ENCODE data around the gene PLEKHG3. TPM values are rescaled to one million over a fixed set of nuclear protein-coding genes. Genes with fewer than 3 reads are reported as not detected.

Gene PLEKHG3
- total RNA-seq, 1 experiment from 2014 or later = 34.0 TPM

DNA sequence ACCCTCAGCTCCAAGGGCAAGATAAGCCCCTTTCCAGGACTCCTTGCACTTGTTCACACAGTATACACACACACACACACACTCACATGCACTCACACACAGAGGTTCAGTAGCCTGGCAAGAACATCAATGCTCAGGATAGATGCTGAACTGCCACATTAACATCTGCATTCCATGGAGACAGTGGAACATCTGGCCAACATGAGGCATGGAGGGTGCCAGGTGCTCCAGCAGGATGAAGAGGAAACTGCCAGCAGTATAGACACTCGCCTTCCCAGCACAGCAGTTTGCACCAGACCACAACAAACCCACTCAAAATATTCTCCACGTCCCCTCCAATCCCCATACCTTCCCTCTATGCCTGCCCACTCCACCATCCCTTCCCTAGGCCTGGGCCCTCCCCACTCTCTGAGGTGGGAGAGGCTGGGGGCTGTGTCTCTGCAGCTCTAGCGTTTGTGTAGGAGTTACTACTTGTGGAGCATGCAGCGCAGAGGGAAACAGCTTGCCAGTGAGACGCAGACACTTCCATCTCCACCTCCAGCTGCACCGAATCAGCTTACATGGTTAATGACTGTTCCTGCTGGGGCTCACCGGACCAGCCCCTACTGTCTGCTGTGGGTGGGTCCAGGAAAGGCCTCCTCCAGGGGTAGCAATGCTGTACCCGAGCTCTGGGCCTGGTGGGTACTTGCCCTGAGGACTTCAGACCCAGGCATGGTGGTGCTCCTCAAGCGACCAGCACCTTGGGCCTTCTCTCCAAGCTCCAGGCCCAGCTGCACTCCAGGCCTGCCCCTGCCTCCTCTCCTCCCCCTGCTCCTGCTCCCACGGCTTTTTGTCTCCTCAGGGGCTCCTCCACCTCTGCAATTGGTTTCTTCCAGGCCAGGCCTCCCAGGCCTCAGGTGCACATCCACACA, 18.6 kb upstream of the PLEKHG3 start:
- in situ Hi-C loops (cut with HindIII; ENCODE audit: low pct_unique_long_range_greater_than_20kb, low sequenced_read_pairs) (no loop called here), intact Hi-C loops (cut with micrococcal nuclease; ENCODE audit: unreplicated experiment) (no loop called here)
- no TSS peak for BruUV-seq (replicated peaks)
- H3K4me1 ChIP-seq (ENCODE audit: control insufficient read depth, insufficient read depth, low read length) = no peaks in the 10 kb centered on the region
- no peak for DNase-seq (ENCODE audit: low read depth, low spot score)
- H3K27ac ChIP-seq (ENCODE audit: low read length) = no peak overlapping the region
- no peaks in the 10 kb centered on the region for H3K27me3 ChIP-seq (ENCODE audit: control insufficient read depth, insufficient read depth, low read length)
- POLR2A ChIA-PET = interaction anchor here (0.6 kb wide), 1 partner anchor 34 kb away, joined by 3 read pairs; no protein-coding TSS in a partner anchor
- H3K9me3 ChIP-seq (ENCODE audit: control insufficient read depth, insufficient read depth, low read depth, low read length) = no peaks in the 10 kb centered on the region
- H3K4me3 ChIP-seq (ENCODE audit: low read depth in 2 of 2, low read length in 2 of 2) = no peak overlapping the region
- CTCF ChIA-PET = interaction anchor here (0.7 kb wide), 1 partner anchor 406 kb away, joined by 5 read pairs; no protein-coding TSS in a partner anchor
- TF ChIP-seq POLR2AphosphoS5 (IDR thresholded peaks at IDR 0.05; ENCODE audit: low read depth, low read length) = no peak
- TF ChIP-seq TCF7L2 (IDR thresholded peaks at IDR 0.05; ENCODE audit: low read depth, low read length) = no peak
- TF ChIP-seq SIN3A (IDR thresholded peaks at IDR 0.05; ENCODE audit: borderline replicate concordance, insufficient read depth, low read depth, low read length) = no peak
- TF ChIP-seq CTCF (IDR thresholded peaks at IDR 0.05) = no peak
- TF ChIP-seq, protein P1, sequence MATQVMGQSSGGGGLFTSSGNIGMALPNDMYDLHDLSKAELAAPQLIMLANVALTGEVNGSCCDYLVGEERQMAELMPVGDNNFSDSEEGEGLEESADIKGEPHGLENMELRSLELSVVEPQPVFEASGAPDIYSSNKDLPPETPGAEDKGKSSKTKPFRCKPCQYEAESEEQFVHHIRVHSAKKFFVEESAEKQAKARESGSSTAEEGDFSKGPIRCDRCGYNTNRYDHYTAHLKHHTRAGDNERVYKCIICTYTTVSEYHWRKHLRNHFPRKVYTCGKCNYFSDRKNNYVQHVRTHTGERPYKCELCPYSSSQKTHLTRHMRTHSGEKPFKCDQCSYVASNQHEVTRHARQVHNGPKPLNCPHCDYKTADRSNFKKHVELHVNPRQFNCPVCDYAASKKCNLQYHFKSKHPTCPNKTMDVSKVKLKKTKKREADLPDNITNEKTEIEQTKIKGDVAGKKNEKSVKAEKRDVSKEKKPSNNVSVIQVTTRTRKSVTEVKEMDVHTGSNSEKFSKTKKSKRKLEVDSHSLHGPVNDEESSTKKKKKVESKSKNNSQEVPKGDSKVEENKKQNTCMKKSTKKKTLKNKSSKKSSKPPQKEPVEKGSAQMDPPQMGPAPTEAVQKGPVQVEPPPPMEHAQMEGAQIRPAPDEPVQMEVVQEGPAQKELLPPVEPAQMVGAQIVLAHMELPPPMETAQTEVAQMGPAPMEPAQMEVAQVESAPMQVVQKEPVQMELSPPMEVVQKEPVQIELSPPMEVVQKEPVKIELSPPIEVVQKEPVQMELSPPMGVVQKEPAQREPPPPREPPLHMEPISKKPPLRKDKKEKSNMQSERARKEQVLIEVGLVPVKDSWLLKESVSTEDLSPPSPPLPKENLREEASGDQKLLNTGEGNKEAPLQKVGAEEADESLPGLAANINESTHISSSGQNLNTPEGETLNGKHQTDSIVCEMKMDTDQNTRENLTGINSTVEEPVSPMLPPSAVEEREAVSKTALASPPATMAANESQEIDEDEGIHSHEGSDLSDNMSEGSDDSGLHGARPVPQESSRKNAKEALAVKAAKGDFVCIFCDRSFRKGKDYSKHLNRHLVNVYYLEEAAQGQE (IDR thresholded peaks at IDR 0.05; ENCODE audit: insufficient read depth in 1 of 2, low read depth in 2 of 2, low read length in 1 of 2) = no peak
- H3K36me3 ChIP-seq (ENCODE audit: control insufficient read depth, insufficient read depth, low read length) = no peaks in the 10 kb centered on the region
- ATAC-seq = no peak

DNA sequence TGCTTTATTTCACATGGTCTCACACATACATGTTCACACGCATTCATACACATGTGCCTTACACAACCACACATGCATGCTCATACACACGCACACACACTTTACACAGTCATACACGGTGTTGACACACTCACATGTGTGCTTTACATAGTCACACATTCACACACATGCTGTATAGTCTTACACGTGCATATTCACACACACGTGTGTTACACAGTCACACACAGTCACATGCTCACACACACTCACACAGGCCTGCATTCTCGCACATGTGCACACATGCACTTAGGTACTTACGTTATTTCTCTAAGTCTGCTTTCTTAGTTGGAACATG, 18.0 kb upstream of the PLEKHG3 start:
- Histone ChIP-seq H3K27ac (ENCODE audit: low read length) (no peak overlapping the region), H3K4me3 (ENCODE audit: low read depth in 2 of 2, low read length in 2 of 2) (no peak overlapping the region), H3K9me3 (ENCODE audit: control insufficient read depth, insufficient read depth, low read depth, low read length) (no peaks in the 10 kb centered on the region), H3K4me1 (ENCODE audit: control insufficient read depth, insufficient read depth, low read length) (no peaks in the 10 kb centered on the region), H3K27me3 (ENCODE audit: control insufficient read depth, insufficient read depth, low read length) (no peaks in the 10 kb centered on the region), H3K36me3 (ENCODE audit: control insufficient read depth, insufficient read depth, low read length) (no peaks in the 10 kb centered on the region)
- TF ChIP-seq TCF7L2 (IDR thresholded peaks at IDR 0.05; ENCODE audit: low read depth, low read length) (no peak), CTCF (IDR thresholded peaks at IDR 0.05) (no peak), POLR2AphosphoS5 (IDR thresholded peaks at IDR 0.05; ENCODE audit: low read depth, low read length) (no peak), SIN3A (IDR thresholded peaks at IDR 0.05; ENCODE audit: borderline replicate concordance, insufficient read depth, low read depth, low read length) (no peak)
- TF ChIP-seq, protein P1 (IDR thresholded peaks at IDR 0.05; ENCODE audit: insufficient read depth in 1 of 2, low read depth in 2 of 2, low read length in 1 of 2) = no peak
- ATAC-seq (no peak), DNase-seq (ENCODE audit: low read depth, low spot score) (no peak)
- in situ Hi-C loops (cut with HindIII; ENCODE audit: low pct_unique_long_range_greater_than_20kb, low sequenced_read_pairs) (no loop called here), intact Hi-C loops (cut with micrococcal nuclease; ENCODE audit: unreplicated experiment) (no loop called here)
- ChIA-PET POLR2A (no interaction called here), CTCF (no interaction called here)
- BruUV-seq (replicated peaks) = no TSS peak
